Neural progenitor cell (in vitro differentiated cells): ENCODE results near the gene GALNT17. TPM values are rescaled to one million over a fixed set of nuclear protein-coding genes. Genes with fewer than 3 reads are reported as not detected.

Experiments used
- DNase-seq: peaks from one replicate; pipeline ENCODE4 v3.0.0-alpha.2; 2016; ENCODE audit warnings: low spot score
- H2AFZ ChIP-seq: fragments of 200-600 bp; sonication (generic); replicated peaks from 2 replicates; pipeline ENCODE4 v1.6.1; 2016; ENCODE audit warnings: antibody characterized with exemption
- H3F3A ChIP-seq: fragments of 200-600 bp; sonication (generic); 2 replicates; pipeline ENCODE4 v1.6.1; 2016; ENCODE audit warnings: antibody characterized with exemption, low read depth
- H3K27ac ChIP-seq: fragments of 200-600 bp; sonication (generic); 2 replicates; pipeline ENCODE4 v1.5.1; 2016; ENCODE audit warnings: mild to moderate bottlenecking
- H3K27me3 ChIP-seq: fragments of 200-600 bp; sonication (generic); 2 replicates; pipeline ENCODE4 v1.6.1; 2016; ENCODE audit warnings: mild to moderate bottlenecking, moderate library complexity
- H3K36me3 ChIP-seq: fragments of 200-600 bp; sonication (generic); 2 replicates; pipeline ENCODE4 v1.5.1; 2016
- H3K4me1 ChIP-seq: fragments of 200-600 bp; sonication (generic); 2 replicates; pipeline ENCODE4 v1.6.1; 2016; ENCODE audit warnings: mixed run types
- H3K4me2 ChIP-seq: fragments of 200-600 bp; sonication (generic); 2 replicates; pipeline ENCODE4 v1.6.1; 2016
- H3K4me3 ChIP-seq: fragments of 200-600 bp; sonication (generic); 2 replicates; pipeline ENCODE4 v1.5.1; 2016
- H3K79me2 ChIP-seq: fragments of 200-600 bp; sonication (generic); 2 replicates; pipeline ENCODE4 v1.6.1; 2016; ENCODE audit warnings: low read depth
- H3K9ac ChIP-seq: fragments of 200-600 bp; sonication (generic); 2 replicates; pipeline ENCODE4 v1.6.1; 2016
- H3K9me3 ChIP-seq: fragments of 200-600 bp; sonication (generic); 2 replicates; pipeline ENCODE4 v1.5.1; 2016; ENCODE audit warnings: low read depth
- H4K20me1 ChIP-seq: fragments of 200-600 bp; sonication (generic); 2 replicates; pipeline ENCODE4 v1.6.1; 2016; ENCODE audit warnings: low read depth
- H3K27ac Mint-ChIP-seq: 3 replicates; pipeline ENCODE4 v1.8.0; 2021; ENCODE audit warnings: mixed read lengths
- H3K27me3 Mint-ChIP-seq: 2 replicates; pipeline ENCODE4 v1.8.0; 2022; ENCODE audit warnings: low read depth, mild to moderate bottlenecking, inconsistent platforms, moderate library complexity, mixed read lengths; ENCODE audit not compliant: insufficient read depth
- H3K36me3 Mint-ChIP-seq: 3 replicates; pipeline ENCODE4 v1.8.0; 2021; ENCODE audit warnings: mixed read lengths
- H3K4me1 Mint-ChIP-seq: 3 replicates; pipeline ENCODE4 v1.8.0; 2021; ENCODE audit warnings: mixed read lengths
- H3K4me3 Mint-ChIP-seq: 3 replicates; pipeline ENCODE4 v1.8.0; 2021; ENCODE audit warnings: mild to moderate bottlenecking, moderate library complexity, mixed read lengths
- H3K9me3 Mint-ChIP-seq: 3 replicates; pipeline ENCODE4 v1.8.0; 2020; ENCODE audit warnings: mixed read lengths
- CTCF ChIP-seq: fragments of 200-600 bp; sonication (generic); IDR thresholded peaks from 2 replicates; pipeline ENCODE4 v1.5.1; 2017; ENCODE audit warnings: antibody characterized with exemption, mild to moderate bottlenecking
- EZH2 ChIP-seq: fragments of 200-600 bp; sonication (generic); IDR thresholded peaks from 2 replicates; pipeline ENCODE4 v1.6.1; 2017; ENCODE audit warnings: antibody characterized with exemption, mild to moderate bottlenecking, moderate library complexity
- EZH2phosphoT487 ChIP-seq: fragments of 200-600 bp; sonication (generic); IDR thresholded peaks from 2 replicates; pipeline ENCODE4 v1.6.1; 2017; ENCODE audit warnings: antibody characterized with exemption
- total RNA-seq: library from RNA; depleted of rRNA; stranded (reverse); fragments of >200 nt; gene quantifications from 2 replicates; pipeline ENCODE4 v1.2.3, GENCODE V29; 2015; ENCODE audit warnings: low replicate concordance

GALNT17 gene
- total RNA-seq, 1 donor from 2014 or later, result 17.1 TPM

GRCh38 chr7:71311576-71311975, 179.6 kb downstream of the GALNT17 start:
- Histone ChIP-seq H3K4me3 (no peak overlapping the region), H3K4me2 (no peak overlapping the region), H3K36me3 (no peaks in the 10 kb centered on the region), H3K27ac (no peak overlapping the region), H3K27me3 (no peaks in the 10 kb centered on the region), H3K9me3 (no peaks in the 10 kb centered on the region), H3F3A (peaks cover 23% of the 10 kb centered on the region), H4K20me1 (no peaks in the 10 kb centered on the region), H3K9ac (no peak overlapping the region), H3K79me2 (peaks cover 57% of the 10 kb centered on the region), H2AFZ (no peak overlapping the region), H3K4me1 (peaks cover 32% of the 10 kb centered on the region)
- H3K27ac Mint-ChIP-seq, result peak overlapping the region; percentile 64
- peaks cover 9% of the 10 kb centered on the region for H3K27me3 Mint-ChIP-seq
- peaks cover 28% of the 10 kb centered on the region for H3K9me3 Mint-ChIP-seq
- no peak overlapping the region for H3K4me3 Mint-ChIP-seq
- DNase-seq, result no peak
- H3K4me1 Mint-ChIP-seq, result peaks cover 35% of the 10 kb centered on the region
- peaks cover 5% of the 10 kb centered on the region for H3K36me3 Mint-ChIP-seq
- no peak for TF ChIP-seq EZH2phosphoT487
- no peak for TF ChIP-seq CTCF
- no peak for TF ChIP-seq EZH2

DNA sequence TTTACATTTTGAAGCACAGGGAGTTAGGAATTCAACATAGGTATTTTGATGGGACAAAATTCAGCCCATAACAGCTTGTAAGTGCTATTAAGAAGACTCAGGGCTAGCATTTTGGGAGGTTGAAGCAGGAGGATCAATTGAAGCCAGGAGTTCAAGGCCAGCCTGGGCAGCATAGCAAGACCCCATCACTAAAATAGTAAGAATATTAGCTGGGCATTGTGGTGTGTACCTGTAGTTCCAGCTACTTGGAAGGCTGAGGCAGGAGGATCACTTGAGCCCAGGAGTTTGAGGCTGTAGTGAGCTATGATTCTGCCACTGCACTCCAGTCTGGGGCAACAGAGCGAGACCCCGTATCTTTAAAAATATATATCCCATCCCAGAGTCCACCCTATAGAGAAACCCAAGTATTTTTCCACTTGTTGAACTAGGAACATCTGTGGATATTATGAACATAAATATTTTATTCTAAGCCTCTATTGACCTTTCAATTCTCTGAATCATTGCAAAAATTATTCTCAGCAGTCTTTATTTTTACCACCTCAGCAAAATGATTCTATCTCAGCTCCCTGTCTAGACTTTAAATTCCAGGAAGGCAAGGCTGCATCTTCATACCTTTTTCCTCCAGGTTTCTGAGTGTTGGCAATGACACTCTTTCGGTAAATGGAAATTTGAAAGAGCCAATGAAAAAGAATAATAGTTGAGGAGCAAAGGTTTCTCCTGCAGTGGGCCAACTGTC, 181.0 kb downstream of the GALNT17 start:
- Histone ChIP-seq H3K4me3 (no peak overlapping the region), H4K20me1 (no peaks in the 10 kb centered on the region), H3K27ac (peak overlapping the region; percentile 88), H3K4me1 (peaks cover 25% of the 10 kb centered on the region), H3K4me2 (peak overlapping the region; percentile 43), H3K27me3 (no peaks in the 10 kb centered on the region), H3K79me2 (peaks cover 57% of the 10 kb centered on the region), H3K9ac (no peak overlapping the region), H2AFZ (no peak overlapping the region), H3K36me3 (no peaks in the 10 kb centered on the region), H3K9me3 (no peaks in the 10 kb centered on the region), H3F3A (peaks cover 16% of the 10 kb centered on the region)
- peaks cover 26% of the 10 kb centered on the region for H3K4me1 Mint-ChIP-seq
- H3K4me3 Mint-ChIP-seq, result no peak overlapping the region
- DNase-seq, result no peak
- H3K36me3 Mint-ChIP-seq, result peaks cover 7% of the 10 kb centered on the region
- TF ChIP-seq CTCF (no peak), EZH2 (no peak), EZH2phosphoT487 (no peak)
- peaks cover 7% of the 10 kb centered on the region for H3K27me3 Mint-ChIP-seq
- peak overlapping the region; percentile 76 for H3K27ac Mint-ChIP-seq
- peaks cover 33% of the 10 kb centered on the region for H3K9me3 Mint-ChIP-seq

- Histone ChIP-seq H2AFZ (no peak overlapping the region), H3K4me3 (no peak overlapping the region), H3K9ac (no peak overlapping the region), H3F3A (peaks cover 16% of the 10 kb centered on the region), H3K9me3 (no peaks in the 10 kb centered on the region), H3K79me2 (peaks cover 57% of the 10 kb centered on the region), H3K4me2 (peak overlapping the region; percentile 43), H4K20me1 (no peaks in the 10 kb centered on the region), H3K36me3 (no peaks in the 10 kb centered on the region), H3K27ac (peak overlapping the region; percentile 88), H3K4me1 (peaks cover 19% of the 10 kb centered on the region), H3K27me3 (no peaks in the 10 kb centered on the region)
- Mint-ChIP-seq H3K9me3 (peaks cover 33% of the 10 kb centered on the region), H3K27me3 (peaks cover 9% of the 10 kb centered on the region), H3K36me3 (peaks cover 7% of the 10 kb centered on the region), H3K4me1 (peaks cover 20% of the 10 kb centered on the region), H3K27ac (peak overlapping the region; percentile 76), H3K4me3 (no peak overlapping the region)
- peak; percentile 47 for DNase-seq
- TF ChIP-seq CTCF, result no peak
Observed at GRCh38 chr7:71313553-71313952, 181.6 kb downstream of the GALNT17 start.
